ENCODE data around the gene TNNT3.

TNNT3 gene

GRCh38 chr11:1978720-1979473 lies 59.4 kb downstream of the TNNT3 start:
- TF ChIP-seq GATA2 (IDR thresholded peaks at IDR 0.05; ENCODE audit: low read depth, low read length) (no peak; the same call in 1 of the 2 replicates), GATA3 (IDR thresholded peaks at IDR 0.05; ENCODE audit: low read depth, low read length) (no peak)

GRCh38 chr11:1979607-1980006 lies 60.1 kb downstream of the TNNT3 start:
- no peak for TF ChIP-seq GATA2 (IDR thresholded peaks at IDR 0.05; ENCODE audit: low read depth, low read length)

GRCh38 chr11:1982873-1983600 lies 63.5 kb downstream of the TNNT3 start:
- no peak for TF ChIP-seq GATA2 (IDR thresholded peaks at IDR 0.05; ENCODE audit: low read depth, low read length)
- TF ChIP-seq GATA3 (IDR thresholded peaks at IDR 0.05; ENCODE audit: low read depth, low read length), result no peak

GRCh38 chr11:1983601-1983961 lies 64.1 kb downstream of the TNNT3 start:
- TF ChIP-seq GATA3 (IDR thresholded peaks at IDR 0.05; ENCODE audit: low read depth, low read length) (no peak), GATA2 (IDR thresholded peaks at IDR 0.05; ENCODE audit: low read depth, low read length) (no peak)

GRCh38 chr11:1987024-1987423 lies 67.5 kb downstream of the TNNT3 start:
- TF ChIP-seq GATA3 (IDR thresholded peaks at IDR 0.05; ENCODE audit: low read depth, low read length) (no peak), GATA2 (IDR thresholded peaks at IDR 0.05; ENCODE audit: low read depth, low read length) (no peak)

- TF ChIP-seq GATA3 (IDR thresholded peaks at IDR 0.05; ENCODE audit: low read depth, low read length) (no peak), GATA2 (IDR thresholded peaks at IDR 0.05; ENCODE audit: low read depth, low read length) (no peak)
These were observed 68.7 kb downstream of the TNNT3 start for GRCh38 chr11:1988174-1988573.
